Stomach (tissue), 9 donors: ENCODE results near the gene KLHL29. TPM values are rescaled to one million over a fixed set of nuclear protein-coding genes. Genes with fewer than 3 reads are reported as not detected.

Experiments used
- DNase-seq, 2 donors: peaks; one replicate each; pipeline versions ENCODE4 v3.0.0 to v3.0.0-alpha.2; 2013 to 2019
- H3K27ac ChIP-seq, 5 donors: fragments of 200-600 bp in 4 of 5; sonication (generic) in 4 of 5; one replicate each; pipeline ENCODE4 v1.5.1; 2013 to 2019; ENCODE audit warnings: mild to moderate bottlenecking in 1 of 5, moderate library complexity in 1 of 5
- H3K27me3 ChIP-seq, 3 donors: fragments of 200-600 bp; sonication (generic); one replicate each; pipeline ENCODE4 v1.5.1; 2017 to 2019; ENCODE audit warnings: mixed run types in 1 of 3
- H3K36me3 ChIP-seq, 4 donors: fragments of 200-600 bp; sonication (generic); 1 replicate in 3 of 4; 2 replicates in 1 of 4; pipeline ENCODE4 v1.5.1; 2016 to 2019
- H3K4me1 ChIP-seq, 4 donors: fragments of 200-600 bp; sonication (generic); one replicate each; pipeline ENCODE4 v1.5.1; 2016 to 2019
- H3K4me3 ChIP-seq, 4 donors: fragments of 200-600 bp; sonication (generic) in 3 of 4; one replicate each; pipeline ENCODE4 v1.5.1; 2016 to 2019; ENCODE audit warnings: mild to moderate bottlenecking in 1 of 4
- H3K9me3 ChIP-seq, 4 donors: fragments of 200-600 bp; sonication (generic); one replicate each; pipeline ENCODE4 v1.5.1; 2016 to 2019
- CTCF ChIP-seq, 7 experiments: fragments of 450-650 bp in 4 of 7; fragments of 200-600 bp in 3 of 7; sonication (generic) in 3 of 7; IDR thresholded peaks; one replicate each; pipeline ENCODE4 v1.5.1; 2016 to 2019; ENCODE audit warnings: antibody characterized with exemption in 7 of 7, control low read depth in 2 of 7, mild to moderate bottlenecking in 1 of 7
- EP300 ChIP-seq: sonication (generic); formaldehyde crosslinking; IDR thresholded peaks from one replicate; pipeline ENCODE4 v1.6.1; 2017; ENCODE audit warnings: antibody characterized with exemption
- POLR2A ChIP-seq, 4 donors: fragments of 450-650 bp; IDR thresholded peaks; one replicate each; pipeline ENCODE4 v1.6.1; 2016; ENCODE audit warnings: antibody characterized with exemption in 4 of 4, control low read depth in 2 of 4, mild to moderate bottlenecking in 1 of 4, moderate library complexity in 1 of 4
- POLR2AphosphoS5 ChIP-seq, 3 donors: sonication (generic); formaldehyde crosslinking; IDR thresholded peaks; one replicate each; pipeline ENCODE4 v1.6.1; 2016; ENCODE audit warnings: antibody characterized with exemption in 3 of 3
- WGBS, 5 donors: extraction: QIAGEN DNeasy Blood & Tissue Kit in 3 of 5; methylation state at CpG; one replicate each; pipeline versions ENCODE4 v1.1.5 to v1.1.7; 2013 to 2018; 5-methylcytosine and 5-hydroxymethylcytosine counted together
- intact Hi-C: fragments of 100-400 bp; cut with DNase I; formaldehyde crosslinking; loops from one replicate; pipeline ENCODE4 v1.15.1; 2023; ENCODE audit warnings: low total_unique reads
- polyA plus RNA-seq, 3 donors: library from polyadenylated mRNA; stranded (reverse); fragments of 200-250 nt; gene quantifications; one replicate each; pipeline ENCODE4 v1.2.3, GENCODE V29; 2013
- total RNA-seq, 5 donors: library from RNA; depleted of rRNA; stranded (reverse); fragments of >200 nt; gene quantifications; one replicate each; pipeline versions ENCODE4 v1.1.0 to v1.2.3, GENCODE V29; 2014 to 2016
- donor health status: healthy with polysubstance abuse.
- donor health status: Bipolar disorder and iron deficiency.
- donor health status: healthy.

The KLHL29 gene
- total and polyA plus RNA-seq, 8 donors = under 0.01 to 6.6 (median 1.3) TPM

GRCh38 chr2:23423062-23423872 lies 38.3 kb downstream of the KLHL29 start:
- WGBS, 5 donors = 87 to 89% (median 89%) methylated on average over 25 to 31 of the region's 31 CpGs
- H3K36me3 ChIP-seq = no peaks in the 10 kb centered on the region
- TF ChIP-seq POLR2A (IDR thresholded peaks at IDR 0.05) = no peak
- no peak for TF ChIP-seq POLR2AphosphoS5 (IDR thresholded peaks at IDR 0.05)
- TF ChIP-seq EP300 = no peak
- TF ChIP-seq CTCF (IDR thresholded peaks at IDR 0.05) = no peak
- H3K27me3 ChIP-seq = no peaks in the 10 kb centered on the region
- intact Hi-C loops = no loop called here
- DNase-seq = no peak
- H3K9me3 ChIP-seq = no peaks in the 10 kb centered on the region
- H3K4me3 ChIP-seq = no peak overlapping the region
- H3K4me1 ChIP-seq = peaks cover 0 to 67% (median 35%) of the 10 kb centered on the region in 4 donors
- peak overlapping the region in 2 of 5 donors; percentile 57 to 84 for H3K27ac ChIP-seq

GRCh38 chr2:23423873-23424680 lies 39.1 kb downstream of the KLHL29 start:
- TF ChIP-seq EP300 (no peak), POLR2A (IDR thresholded peaks at IDR 0.05) (no peak), POLR2AphosphoS5 (IDR thresholded peaks at IDR 0.05) (no peak), CTCF (IDR thresholded peaks at IDR 0.05) (no peak)
- 78 to 88% (median 86%) methylated on average over 16 of the region's 16 CpGs for WGBS, 5 donors
- Histone ChIP-seq H3K4me1 (peaks cover 0 to 58% (median 31%) of the 10 kb centered on the region in 4 donors), H3K27me3 (no peaks in the 10 kb centered on the region), H3K36me3 (no peaks in the 10 kb centered on the region), H3K4me3 (no peak overlapping the region), H3K27ac (peak overlapping the region in 2 of 5 donors; percentile 57 to 84), H3K9me3 (no peaks in the 10 kb centered on the region)
- intact Hi-C loops = no loop called here
- no peak for DNase-seq

GRCh38 chr2:23425338-23425871 lies 40.4 kb downstream of the KLHL29 start:
- no peak for DNase-seq
- intact Hi-C loops = no loop called here
- 52 to 68% (median 63%) methylated on average over 7 to 9 of the region's 9 CpGs for WGBS, 5 donors

More at GRCh38 chr2:23425338-23425871, 40.4 kb downstream of the KLHL29 start:
- peak overlapping the region in 4 of 5 donors; percentile 26 to 84 (median 68) for H3K27ac ChIP-seq
- no peaks in the 10 kb centered on the region for H3K9me3 ChIP-seq
- no peaks in the 10 kb centered on the region for H3K27me3 ChIP-seq
- no peak overlapping the region for H3K4me3 ChIP-seq
- peaks cover 0 to 45% (median 24%) of the 10 kb centered on the region in 4 donors for H3K4me1 ChIP-seq
- TF ChIP-seq POLR2AphosphoS5 (IDR thresholded peaks at IDR 0.05) = no peak
- TF ChIP-seq CTCF (IDR thresholded peaks at IDR 0.05) = no peak
- TF ChIP-seq EP300 = no peak
- no peak for TF ChIP-seq POLR2A (IDR thresholded peaks at IDR 0.05)
- no peaks in the 10 kb centered on the region for H3K36me3 ChIP-seq
